Measurements from ENCODE around the gene ENTPD3. TPM values are rescaled to one million over a fixed set of nuclear protein-coding genes. Genes with fewer than 3 reads are reported as not detected.

The ENTPD3 gene
- total RNA-seq, 2 donors from 2014 or later = 3.0 TPM; not detected in 1

- Histone ChIP-seq H3K4me1 (ENCODE audit: control insufficient read depth in 1 of 2, low read depth in 2 of 2) (no peaks in the 10 kb centered on the region), H3K27me3 (replicated peaks; ENCODE audit: insufficient read depth) (no peaks in the 10 kb centered on the region), H3K9me3 (no peaks in the 10 kb centered on the region), H3K27ac (no peak overlapping the region), H3K4me3 (no peak overlapping the region), H3K36me3 (no peaks in the 10 kb centered on the region)
- DNase-seq (ENCODE audit: low spot score) (no peak), ATAC-seq (ENCODE audit: insufficient number of reproducible peaks, low FRiP score, low read depth) (no peak)
- no peak for TF ChIP-seq CTCF (IDR thresholded peaks at IDR 0.05)
Observed at GRCh38 chr3:40398346-40398745, 11.4 kb downstream of the ENTPD3 start.

- Histone ChIP-seq H3K4me3 (no peak overlapping the region), H3K27me3 (replicated peaks; ENCODE audit: insufficient read depth) (no peaks in the 10 kb centered on the region), H3K4me1 (ENCODE audit: control insufficient read depth in 1 of 2, low read depth in 2 of 2) (no peaks in the 10 kb centered on the region), H3K36me3 (no peaks in the 10 kb centered on the region), H3K9me3 (no peaks in the 10 kb centered on the region), H3K27ac (no peak overlapping the region)
- ATAC-seq (ENCODE audit: insufficient number of reproducible peaks, low FRiP score, low read depth) (no peak), DNase-seq (ENCODE audit: low spot score) (no peak)
- no peak for TF ChIP-seq CTCF (IDR thresholded peaks at IDR 0.05)
Observed at GRCh38 chr3:40404591-40405198, 17.7 kb downstream of the ENTPD3 start.

GRCh38 chr3:40407007-40407406, 20.0 kb downstream of the ENTPD3 start:
- TF ChIP-seq CTCF (IDR thresholded peaks at IDR 0.05) = no peak
- DNase-seq (ENCODE audit: low spot score) (no peak), ATAC-seq (ENCODE audit: insufficient number of reproducible peaks, low FRiP score, low read depth) (no peak)
- Histone ChIP-seq H3K27me3 (replicated peaks; ENCODE audit: insufficient read depth) (no peaks in the 10 kb centered on the region), H3K9me3 (no peaks in the 10 kb centered on the region), H3K4me3 (no peak overlapping the region), H3K4me1 (ENCODE audit: control insufficient read depth in 1 of 2, low read depth in 2 of 2) (no peaks in the 10 kb centered on the region), H3K27ac (no peak overlapping the region), H3K36me3 (no peaks in the 10 kb centered on the region)

GRCh38 chr3:40407611-40408010, 20.6 kb downstream of the ENTPD3 start:
- ATAC-seq (ENCODE audit: insufficient number of reproducible peaks, low FRiP score, low read depth) (no peak), DNase-seq (ENCODE audit: low spot score) (no peak)
- Histone ChIP-seq H3K36me3 (no peaks in the 10 kb centered on the region), H3K4me3 (no peak overlapping the region), H3K27ac (no peak overlapping the region), H3K27me3 (replicated peaks; ENCODE audit: insufficient read depth) (no peaks in the 10 kb centered on the region), H3K4me1 (ENCODE audit: control insufficient read depth in 1 of 2, low read depth in 2 of 2) (no peaks in the 10 kb centered on the region), H3K9me3 (no peaks in the 10 kb centered on the region)
- TF ChIP-seq CTCF (IDR thresholded peaks at IDR 0.05) = no peak

- no peaks in the 10 kb centered on the region for H3K9me3 ChIP-seq
- no peaks in the 10 kb centered on the region for H3K27me3 ChIP-seq (replicated peaks; ENCODE audit: insufficient read depth)
- no peaks in the 10 kb centered on the region for H3K36me3 ChIP-seq
- no peak overlapping the region for H3K27ac ChIP-seq
- ATAC-seq (ENCODE audit: insufficient number of reproducible peaks, low FRiP score, low read depth) (no peak), DNase-seq (ENCODE audit: low spot score) (no peak)
- H3K4me3 ChIP-seq = no peak overlapping the region
- no peaks in the 10 kb centered on the region for H3K4me1 ChIP-seq (ENCODE audit: control insufficient read depth in 1 of 2, low read depth in 2 of 2)
- TF ChIP-seq CTCF (IDR thresholded peaks at IDR 0.05) = no peak
Observed at GRCh38 chr3:40414270-40414669, 27.3 kb downstream of the ENTPD3 start.
